B cell (primary cell): ENCODE data around the gene TP53BP1.

ENCODE experiments used
- EZH2 ChIP-seq: IDR thresholded peaks from 2 replicates; pipeline ENCODE4 v1.6.1; 2012; ENCODE audit warnings: borderline replicate concordance, low read depth, mild to moderate bottlenecking, moderate library complexity, low read length; ENCODE audit not compliant: insufficient read depth, poor library complexity, severe bottlenecking
- TF ChIP-seq, protein P1 (sequence below): fragments of 200-600 bp; IDR thresholded peaks from one replicate; pipeline ENCODE4 v1.8.0; 2022; ENCODE audit warnings: antibody characterized with exemption, mild to moderate bottlenecking

DNA sequence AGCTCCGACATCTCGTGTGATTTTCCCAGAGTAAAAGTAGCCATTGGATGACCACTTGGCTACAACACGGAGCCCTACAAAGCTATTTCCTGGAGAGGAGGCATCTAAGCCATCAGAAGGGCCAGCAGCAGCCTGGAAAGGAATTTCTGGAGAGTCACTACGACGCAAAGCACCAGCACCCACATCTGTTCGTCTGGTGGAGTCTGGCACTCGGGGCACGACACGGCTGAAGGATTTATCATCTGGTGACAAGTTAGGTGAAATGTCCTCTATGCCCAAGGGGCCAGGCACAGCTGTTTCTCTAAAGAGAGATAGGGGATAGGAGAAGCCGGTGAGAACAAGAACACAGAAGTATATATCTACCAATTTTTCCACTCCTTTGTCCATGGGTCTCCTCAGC, 72.5 kb downstream of the TP53BP1 start:
- TF ChIP-seq, protein P1, sequence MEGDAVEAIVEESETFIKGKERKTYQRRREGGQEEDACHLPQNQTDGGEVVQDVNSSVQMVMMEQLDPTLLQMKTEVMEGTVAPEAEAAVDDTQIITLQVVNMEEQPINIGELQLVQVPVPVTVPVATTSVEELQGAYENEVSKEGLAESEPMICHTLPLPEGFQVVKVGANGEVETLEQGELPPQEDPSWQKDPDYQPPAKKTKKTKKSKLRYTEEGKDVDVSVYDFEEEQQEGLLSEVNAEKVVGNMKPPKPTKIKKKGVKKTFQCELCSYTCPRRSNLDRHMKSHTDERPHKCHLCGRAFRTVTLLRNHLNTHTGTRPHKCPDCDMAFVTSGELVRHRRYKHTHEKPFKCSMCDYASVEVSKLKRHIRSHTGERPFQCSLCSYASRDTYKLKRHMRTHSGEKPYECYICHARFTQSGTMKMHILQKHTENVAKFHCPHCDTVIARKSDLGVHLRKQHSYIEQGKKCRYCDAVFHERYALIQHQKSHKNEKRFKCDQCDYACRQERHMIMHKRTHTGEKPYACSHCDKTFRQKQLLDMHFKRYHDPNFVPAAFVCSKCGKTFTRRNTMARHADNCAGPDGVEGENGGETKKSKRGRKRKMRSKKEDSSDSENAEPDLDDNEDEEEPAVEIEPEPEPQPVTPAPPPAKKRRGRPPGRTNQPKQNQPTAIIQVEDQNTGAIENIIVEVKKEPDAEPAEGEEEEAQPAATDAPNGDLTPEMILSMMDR, result no peak
- TF ChIP-seq EZH2, result no peak
